ENCODE measurements around the gene REG3G.
A peak's percentile ranks its signal among the peaks of the same experiment; 100 is the strongest.

REG3G gene

GRCh38 chr2:78982638-78983330, 42.7 kb upstream of the REG3G start:
- in situ Hi-C loops (cut with HindIII; ENCODE audit: low sequenced_read_pairs), result no loop called here
- TF ChIP-seq CTCF (IDR thresholded peaks at IDR 0.05; ENCODE audit: low read depth, low read length), result no peak
- no peak for DNase-seq (ENCODE audit: low read depth, low spot score)
- no peak overlapping the region for H3K4me3 ChIP-seq (ENCODE audit: low read depth, low read length)

GRCh38 chr2:78984386-78984785, 41.1 kb upstream of the REG3G start:
- DNase-seq (ENCODE audit: low read depth, low spot score), result no peak
- no peak for TF ChIP-seq CTCF (IDR thresholded peaks at IDR 0.05; ENCODE audit: low read depth, low read length)
- in situ Hi-C loops (cut with HindIII; ENCODE audit: low sequenced_read_pairs), result no loop called here
- no peak overlapping the region for H3K4me3 ChIP-seq (ENCODE audit: low read depth, low read length)

DNA sequence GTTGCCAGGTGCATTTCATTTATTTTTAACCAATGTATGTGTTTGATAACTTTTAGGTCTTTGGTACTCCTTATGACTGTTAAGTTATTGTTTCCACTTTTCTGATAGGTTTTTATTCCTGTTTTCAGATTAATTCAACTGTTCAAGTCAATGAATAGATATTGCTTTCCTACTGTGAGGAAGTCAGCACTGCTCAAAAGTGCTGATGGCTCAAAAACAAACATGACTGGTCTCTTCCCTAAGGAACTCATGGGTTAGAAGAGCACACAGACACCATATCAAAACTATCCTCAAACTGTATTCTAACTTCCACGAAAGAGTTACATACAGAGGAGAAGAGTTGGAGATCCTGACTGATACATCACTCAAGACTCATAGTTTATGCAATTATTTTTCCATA, 39.9 kb upstream of the REG3G start:
- in situ Hi-C loops (cut with HindIII; ENCODE audit: low sequenced_read_pairs), result no loop called here
- no peak for TF ChIP-seq CTCF (IDR thresholded peaks at IDR 0.05; ENCODE audit: low read depth, low read length)
- DNase-seq (ENCODE audit: low read depth, low spot score), result no peak
- no peak overlapping the region for H3K4me3 ChIP-seq (ENCODE audit: low read depth, low read length)

DNA sequence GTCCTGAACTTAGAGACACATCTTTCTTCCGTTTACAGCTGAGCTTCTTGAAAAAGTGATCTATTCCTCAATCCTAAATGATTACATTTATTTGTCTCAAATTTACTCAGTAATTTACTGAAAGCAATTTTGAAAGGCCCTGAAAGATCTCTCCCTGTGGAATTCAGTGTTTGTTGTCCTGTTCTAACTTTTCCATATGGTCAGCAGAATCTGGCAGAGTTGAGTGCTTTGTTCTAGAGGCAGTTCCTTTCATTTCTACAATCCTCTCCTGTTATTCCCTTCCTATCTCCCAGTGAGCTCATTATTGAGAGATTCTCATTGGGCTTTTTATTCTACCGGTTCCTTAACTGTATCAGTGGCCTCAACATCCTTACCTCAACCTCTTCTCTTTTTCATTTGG, 36.5 kb upstream of the REG3G start:
- in situ Hi-C loops (cut with HindIII; ENCODE audit: low sequenced_read_pairs), result no loop called here
- DNase-seq (ENCODE audit: low read depth, low spot score), result no peak
- TF ChIP-seq CTCF (IDR thresholded peaks at IDR 0.05; ENCODE audit: low read depth, low read length), result no peak
- no peak overlapping the region for H3K4me3 ChIP-seq (ENCODE audit: low read depth, low read length)

DNA sequence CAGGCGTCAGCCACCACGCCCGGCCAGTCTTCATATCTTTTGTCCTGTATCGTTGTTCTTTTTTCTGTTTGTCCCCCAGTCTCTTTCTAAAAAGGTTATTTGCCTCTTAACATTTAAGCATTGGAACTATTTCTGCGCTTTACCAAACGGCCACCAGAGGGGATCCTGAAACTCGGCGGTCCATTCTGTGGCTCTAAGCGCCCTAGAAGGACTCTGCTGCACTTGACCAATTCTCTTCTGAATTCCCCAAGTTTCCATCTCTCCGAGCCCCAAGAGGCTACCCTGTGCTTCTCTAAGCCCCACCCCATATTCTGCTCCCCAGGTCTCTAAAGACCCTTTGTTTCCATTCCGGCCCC, 33.1 kb upstream of the REG3G start:
- in situ Hi-C loops (cut with HindIII; ENCODE audit: low sequenced_read_pairs), result no loop called here
- H3K4me3 ChIP-seq (ENCODE audit: low read depth, low read length), result no peak overlapping the region
- peak; percentile 2 for DNase-seq (ENCODE audit: low read depth, low spot score)
- peak; percentile 34 for TF ChIP-seq CTCF (IDR thresholded peaks at IDR 0.05; ENCODE audit: low read depth, low read length)

- in situ Hi-C loops (cut with HindIII; ENCODE audit: low sequenced_read_pairs), result no loop called here
- no peak overlapping the region for H3K4me3 ChIP-seq (ENCODE audit: low read depth, low read length)
- DNase-seq (ENCODE audit: low read depth, low spot score), result no peak
- TF ChIP-seq CTCF (IDR thresholded peaks at IDR 0.05; ENCODE audit: low read depth, low read length), result no peak
Measured at GRCh38 chr2:78992807-78993517, 32.5 kb upstream of the REG3G start.
